GM12891 (cell line): ENCODE results near the gene HDDC2.

Source experiments
- POLR2A ChIP-seq: IDR thresholded peaks from 2 replicates; pipeline ENCODE4 v1.6.1; 2011; ENCODE audit warnings: low read depth, low read length, control low read depth
- TAF1 ChIP-seq: IDR thresholded peaks from 2 replicates; pipeline ENCODE4 v1.6.1; 2011; ENCODE audit warnings: low read depth, low read length, control low read depth

GRCh38 chr6:125306756-125307149 lies 5.0 kb upstream of the HDDC2 start:
- TF ChIP-seq POLR2A (no peak), TAF1 (no peak)
